ENCODE data around the gene PPP4R4.

Gene PPP4R4

GRCh38 chr14:94143711-94144110 lies 30.4 kb upstream of the PPP4R4 start:
- no peak overlapping the region for H2AFZ ChIP-seq (ENCODE audit: low read depth, low read length, severe bottlenecking)
- no peak for TF ChIP-seq CTCF (IDR thresholded peaks at IDR 0.05; ENCODE audit: insufficient read depth, low read length, poor library complexity, severe bottlenecking)
- no peak for TF ChIP-seq EZH2phosphoT487 (conservative IDR thresholded peaks at IDR 0.05; ENCODE audit: low read length)
- no peak overlapping the region for H3K4me3 ChIP-seq (ENCODE audit: insufficient read depth, low read length, poor library complexity, severe bottlenecking)
- H3K36me3 ChIP-seq (ENCODE audit: low read length), result no peaks in the 10 kb centered on the region
- H3K27ac ChIP-seq (ENCODE audit: low read depth, low read length), result no peak overlapping the region
- H3K9me3 ChIP-seq (ENCODE audit: insufficient read depth, low read length), result no peaks in the 10 kb centered on the region
- no peaks in the 10 kb centered on the region for H3K9me2 ChIP-seq (replicated peaks; ENCODE audit: insufficient read depth, low read length)
- H3K9ac ChIP-seq (ENCODE audit: low read length), result no peak overlapping the region
- no peaks in the 10 kb centered on the region for H3K27me3 ChIP-seq (ENCODE audit: low read length)
- H3K4me2 ChIP-seq (ENCODE audit: low read depth, low read length, poor library complexity, severe bottlenecking), result no peak overlapping the region
- H4K20me1 ChIP-seq (ENCODE audit: low read depth, low read length), result no peaks in the 10 kb centered on the region
- H3K79me2 ChIP-seq (ENCODE audit: insufficient read depth, low read length), result no peaks in the 10 kb centered on the region
- no peaks in the 10 kb centered on the region for H3F3A ChIP-seq (ENCODE audit: insufficient read depth)

- TF ChIP-seq EZH2phosphoT487 (conservative IDR thresholded peaks at IDR 0.05; ENCODE audit: low read length), result no peak
- TF ChIP-seq CTCF (IDR thresholded peaks at IDR 0.05; ENCODE audit: insufficient read depth, low read length, poor library complexity, severe bottlenecking), result no peak
- H3K4me3 ChIP-seq (ENCODE audit: insufficient read depth, low read length, poor library complexity, severe bottlenecking), result no peak overlapping the region
- no peaks in the 10 kb centered on the region for H3K79me2 ChIP-seq (ENCODE audit: insufficient read depth, low read length)
- H3K27ac ChIP-seq (ENCODE audit: low read depth, low read length), result no peak overlapping the region
- H3K4me2 ChIP-seq (ENCODE audit: low read depth, low read length, poor library complexity, severe bottlenecking), result no peak overlapping the region
- no peaks in the 10 kb centered on the region for H3F3A ChIP-seq (ENCODE audit: insufficient read depth)
- no peaks in the 10 kb centered on the region for H3K9me2 ChIP-seq (replicated peaks; ENCODE audit: insufficient read depth, low read length)
- H3K9ac ChIP-seq (ENCODE audit: low read length), result no peak overlapping the region
- no peak overlapping the region for H2AFZ ChIP-seq (ENCODE audit: low read depth, low read length, severe bottlenecking)
- no peaks in the 10 kb centered on the region for H3K27me3 ChIP-seq (ENCODE audit: low read length)
- no peaks in the 10 kb centered on the region for H3K9me3 ChIP-seq (ENCODE audit: insufficient read depth, low read length)
- no peaks in the 10 kb centered on the region for H3K36me3 ChIP-seq (ENCODE audit: low read length)
- H4K20me1 ChIP-seq (ENCODE audit: low read depth, low read length), result no peaks in the 10 kb centered on the region
Observed at GRCh38 chr14:94144765-94145164, 29.4 kb upstream of the PPP4R4 start.

- Histone ChIP-seq H3K9me2 (replicated peaks; ENCODE audit: insufficient read depth, low read length) (no peaks in the 10 kb centered on the region), H4K20me1 (ENCODE audit: low read depth, low read length) (no peaks in the 10 kb centered on the region), H2AFZ (ENCODE audit: low read depth, low read length, severe bottlenecking) (peak overlapping the region; percentile 66), H3K27ac (ENCODE audit: low read depth, low read length) (no peak overlapping the region), H3K9ac (ENCODE audit: low read length) (no peak overlapping the region), H3K9me3 (ENCODE audit: insufficient read depth, low read length) (no peaks in the 10 kb centered on the region), H3K27me3 (ENCODE audit: low read length) (no peaks in the 10 kb centered on the region), H3K36me3 (ENCODE audit: low read length) (no peaks in the 10 kb centered on the region), H3K4me2 (ENCODE audit: low read depth, low read length, poor library complexity, severe bottlenecking) (no peak overlapping the region), H3F3A (ENCODE audit: insufficient read depth) (no peaks in the 10 kb centered on the region), H3K79me2 (ENCODE audit: insufficient read depth, low read length) (no peaks in the 10 kb centered on the region), H3K4me3 (ENCODE audit: insufficient read depth, low read length, poor library complexity, severe bottlenecking) (no peak overlapping the region)
- TF ChIP-seq CTCF (IDR thresholded peaks at IDR 0.05; ENCODE audit: insufficient read depth, low read length, poor library complexity, severe bottlenecking) (no peak), EZH2phosphoT487 (conservative IDR thresholded peaks at IDR 0.05; ENCODE audit: low read length) (no peak)
Observed at GRCh38 chr14:94145902-94146527, 28.1 kb upstream of the PPP4R4 start.
